Neuronal stem cell (in vitro differentiated cells): ENCODE results near the gene KCNH2.

Experiments used
- DNase-seq: peaks from one replicate; pipeline ENCODE4 v3.0.0-alpha.2; 2013; ENCODE audit warnings: low spot score
- H2AFZ ChIP-seq: one replicate; pipeline ENCODE4 v1.6.1; 2013; ENCODE audit warnings: mild to moderate bottlenecking, low read length, inconsistent platforms
- H2AK5ac ChIP-seq: 2 replicates; pipeline ENCODE4 v1.6.1; 2013; ENCODE audit warnings: low read depth, mild to moderate bottlenecking, inconsistent platforms, low read length, moderate library complexity, mixed read lengths
- H2BK120ac ChIP-seq: 2 replicates; pipeline ENCODE4 v1.6.1; 2013; ENCODE audit warnings: low read depth, mild to moderate bottlenecking, inconsistent platforms, low read length, moderate library complexity, mixed read lengths
- H2BK12ac ChIP-seq: one replicate; pipeline ENCODE4 v1.6.1; 2013; ENCODE audit warnings: low read length, inconsistent platforms
- H2BK15ac ChIP-seq: 2 replicates; pipeline ENCODE4 v1.6.1; 2013; ENCODE audit warnings: mild to moderate bottlenecking, low read length, inconsistent platforms, mixed read lengths
- H2BK5ac ChIP-seq: one replicate; pipeline ENCODE4 v1.6.1; 2013; ENCODE audit warnings: inconsistent platforms, mild to moderate bottlenecking, low read length, moderate library complexity
- H3K14ac ChIP-seq: one replicate; pipeline ENCODE4 v1.6.1; 2013; ENCODE audit warnings: low read length, inconsistent platforms
- H3K18ac ChIP-seq: 2 replicates; pipeline ENCODE4 v1.6.1; 2013; ENCODE audit warnings: low read length, inconsistent platforms
- H3K23ac ChIP-seq: 2 replicates; pipeline ENCODE4 v1.6.1; 2013; ENCODE audit warnings: low read depth, mild to moderate bottlenecking, mixed read lengths, low read length, inconsistent platforms; ENCODE audit not compliant: poor library complexity
- H3K27ac ChIP-seq: replicated peaks from 3 replicates; pipeline ENCODE4 v1.5.1; 2013; ENCODE audit warnings: low read length, inconsistent platforms
- H3K27me3 ChIP-seq, 3 experiments: 2 replicates each; pipeline ENCODE4 v1.6.1; 2013; ENCODE audit warnings: low read length in 3 of 3, mild to moderate bottlenecking in 2 of 3, inconsistent platforms in 1 of 3, low read depth in 1 of 3, mixed read lengths in 1 of 3, moderate library complexity in 1 of 3; ENCODE audit not compliant: control insufficient read depth in 3 of 3, insufficient read depth in 3 of 3
- H3K36me3 ChIP-seq, 2 donors: replicated peaks in 1 of 2; 2 replicates each; pipeline ENCODE4 v1.6.1; 2013; ENCODE audit warnings: low read length in 2 of 2; ENCODE audit not compliant: control insufficient read depth in 2 of 2, insufficient read depth in 2 of 2
- H3K4ac ChIP-seq: 2 replicates; pipeline ENCODE4 v1.6.1; 2013; ENCODE audit warnings: inconsistent platforms, mild to moderate bottlenecking, low read length, moderate library complexity
- H3K4me1 ChIP-seq, 2 donors: 1 replicate in 1 of 2; 2 replicates in 1 of 2; pipeline ENCODE4 v1.6.1; 2013; ENCODE audit warnings: low read length in 2 of 2, low read depth in 1 of 2; ENCODE audit not compliant: control insufficient read depth in 2 of 2, insufficient read depth in 1 of 2
- H3K4me2 ChIP-seq: one replicate; pipeline ENCODE4 v1.6.1; 2013; ENCODE audit warnings: mild to moderate bottlenecking, low read length, inconsistent platforms; ENCODE audit not compliant: insufficient read depth, poor library complexity, severe bottlenecking
- H3K4me3 ChIP-seq, 2 donors: 2 replicates each; pipeline ENCODE4 v1.5.1; 2013; ENCODE audit warnings: low read length in 2 of 2, mild to moderate bottlenecking in 2 of 2, inconsistent platforms in 1 of 2, moderate library complexity in 1 of 2
- H3K79me1 ChIP-seq: one replicate; pipeline ENCODE4 v1.6.1; 2013; ENCODE audit warnings: low read depth, mild to moderate bottlenecking, inconsistent platforms, low read length, moderate library complexity
- H3K9ac ChIP-seq: one replicate; pipeline ENCODE4 v1.6.1; 2013; ENCODE audit warnings: mild to moderate bottlenecking, low read depth, low read length, inconsistent platforms; ENCODE audit not compliant: poor library complexity
- H3K9me3 ChIP-seq, 2 donors: replicated peaks in 1 of 2; 2 replicates each; pipeline versions ENCODE3 to v1.6.1; 2013; ENCODE audit warnings: low read length in 2 of 2, mild to moderate bottlenecking in 2 of 2, inconsistent platforms in 1 of 2, low read depth in 1 of 2, mixed read lengths in 1 of 2, moderate library complexity in 1 of 2; ENCODE audit not compliant: control insufficient read depth in 2 of 2, insufficient read depth in 1 of 2
- H4K8ac ChIP-seq: one replicate; pipeline ENCODE4 v1.6.1; 2013; ENCODE audit warnings: low read depth, mild to moderate bottlenecking, inconsistent platforms, low read length, moderate library complexity
- H4K91ac ChIP-seq: one replicate; pipeline ENCODE4 v1.6.1; 2013; ENCODE audit warnings: low read length, low read depth, mild to moderate bottlenecking, inconsistent platforms; ENCODE audit not compliant: poor library complexity
- WGBS, 2 donors: extraction: QIAGEN DNeasy Blood & Tissue Kit; methylation state at CpG; one replicate each; pipeline ENCODE4 v1.1.7; 2013; ENCODE audit warnings: missing lambda C conversion rate in 2 of 2, mixed read lengths in 1 of 2; ENCODE audit not compliant: insufficient read length in 2 of 2, insufficient replicate concordance in 1 of 2; ENCODE audit errors: extremely low coverage in 2 of 2; 5-methylcytosine and 5-hydroxymethylcytosine counted together

The KCNH2 gene

GRCh38 chr7:150973571-150974451 lies 4.3 kb downstream of the KCNH2 start:
- no peak overlapping the region for H3K9ac ChIP-seq
- no peak overlapping the region for H3K4me3 ChIP-seq
- H4K8ac ChIP-seq, result no peak overlapping the region
- H2BK15ac ChIP-seq, result peak overlapping the region; percentile 4
- H2AK5ac ChIP-seq, result peak overlapping the region; percentile 93
- H3K4me1 ChIP-seq, result peaks cover 53% of the 10 kb centered on the region in 2 donors
- no peak overlapping the region for H2BK120ac ChIP-seq
- peaks cover 0 to 17% (median 8%) of the 10 kb centered on the region in 3 experiments for H3K27me3 ChIP-seq
- no peak overlapping the region for H3K4me2 ChIP-seq
- H3K18ac ChIP-seq, result peak overlapping the region; percentile 24
- no peaks in the 10 kb centered on the region for H3K36me3 ChIP-seq
- H4K91ac ChIP-seq, result no peak overlapping the region
- no peak for DNase-seq
- peak overlapping the region; percentile 58 for H3K23ac ChIP-seq
- H2AFZ ChIP-seq, result no peak overlapping the region
- H3K9me3 ChIP-seq, result no peaks in the 10 kb centered on the region
- no peak overlapping the region for H3K27ac ChIP-seq
- H3K79me1 ChIP-seq, result peaks cover 3% of the 10 kb centered on the region
- H3K4ac ChIP-seq, result no peak overlapping the region
- WGBS, 2 donors, result no CpG with 5 or more reads among the region's 27 CpGs
- peak overlapping the region; percentile 56 for H2BK5ac ChIP-seq
- no peak overlapping the region for H3K14ac ChIP-seq
- H2BK12ac ChIP-seq, result peak overlapping the region; percentile 53

GRCh38 chr7:150972741-150973140 lies 5.4 kb downstream of the KCNH2 start:
- WGBS, 2 donors, result no CpG with 5 or more reads among the region's 8 CpGs
- Histone ChIP-seq H3K79me1 (peaks cover 3% of the 10 kb centered on the region), H3K4me3 (no peak overlapping the region), H2AFZ (no peak overlapping the region), H2BK12ac (no peak overlapping the region), H2BK15ac (no peak overlapping the region), H3K36me3 (no peaks in the 10 kb centered on the region), H2BK120ac (peak overlapping the region; percentile 4), H3K9me3 (no peaks in the 10 kb centered on the region), H3K4ac (no peak overlapping the region), H4K8ac (no peak overlapping the region), H3K27ac (no peak overlapping the region), H2AK5ac (no peak overlapping the region), H3K9ac (no peak overlapping the region), H3K27me3 (peaks cover 0 to 17% (median 8%) of the 10 kb centered on the region in 3 experiments), H3K18ac (no peak overlapping the region), H2BK5ac (peak overlapping the region; percentile 88), H4K91ac (no peak overlapping the region), H3K14ac (no peak overlapping the region), H3K23ac (no peak overlapping the region), H3K4me2 (no peak overlapping the region), H3K4me1 (peaks cover 50 to 55% of the 10 kb centered on the region in 2 donors)
- no peak for DNase-seq

DNA sequence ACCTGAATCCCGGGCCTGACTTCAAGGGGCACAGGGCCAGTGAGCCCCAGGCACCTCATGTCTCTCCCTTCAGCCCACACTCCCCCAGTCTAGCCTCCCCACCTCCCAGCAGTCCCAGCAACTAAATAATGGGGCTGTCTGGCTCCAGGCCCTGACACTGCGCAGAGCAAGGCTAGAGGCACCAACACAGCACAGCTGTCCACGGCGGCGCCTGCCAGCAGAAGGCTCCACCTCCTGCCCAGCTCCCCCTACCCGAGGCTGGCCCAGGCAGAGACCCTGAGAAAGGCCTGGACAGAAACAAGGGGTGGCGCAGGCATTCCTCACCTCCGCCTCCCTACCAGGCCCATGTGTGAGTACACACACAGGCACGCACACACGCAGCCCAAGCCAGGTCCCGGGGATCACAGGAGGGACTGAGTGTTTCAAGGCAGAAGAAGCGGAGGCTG lies 6.1 kb downstream of the KCNH2 start:
- WGBS, 2 donors, result no CpG with 5 or more reads among the region's 12 CpGs
- Histone ChIP-seq H3K79me1 (no peaks in the 10 kb centered on the region), H3K9me3 (no peaks in the 10 kb centered on the region), H3K18ac (peak overlapping the region; percentile 53), H2BK15ac (peak overlapping the region; percentile 34), H3K27me3 (peaks cover 0 to 14% (median 8%) of the 10 kb centered on the region in 3 experiments), H3K4me1 (peaks cover 46 to 51% of the 10 kb centered on the region in 2 donors), H3K4me2 (no peak overlapping the region), H3K14ac (no peak overlapping the region), H2BK120ac (peak overlapping the region; percentile 4), H3K27ac (peak overlapping the region; percentile 64), H3K36me3 (no peaks in the 10 kb centered on the region), H2BK5ac (peak overlapping the region; percentile 88), H4K8ac (no peak overlapping the region), H3K9ac (peak overlapping the region; percentile 73), H4K91ac (no peak overlapping the region), H3K4me3 (no peak overlapping the region), H2BK12ac (peak overlapping the region; percentile 86), H2AFZ (no peak overlapping the region), H2AK5ac (peak overlapping the region; percentile 9), H3K4ac (no peak overlapping the region), H3K23ac (peak overlapping the region; percentile 1)
- DNase-seq, result no peak
